ENCODE measurements around the gene TRIM45.
A peak's percentile ranks its signal among the peaks of the same experiment; 100 is the strongest.

The TRIM45 gene

DNA sequence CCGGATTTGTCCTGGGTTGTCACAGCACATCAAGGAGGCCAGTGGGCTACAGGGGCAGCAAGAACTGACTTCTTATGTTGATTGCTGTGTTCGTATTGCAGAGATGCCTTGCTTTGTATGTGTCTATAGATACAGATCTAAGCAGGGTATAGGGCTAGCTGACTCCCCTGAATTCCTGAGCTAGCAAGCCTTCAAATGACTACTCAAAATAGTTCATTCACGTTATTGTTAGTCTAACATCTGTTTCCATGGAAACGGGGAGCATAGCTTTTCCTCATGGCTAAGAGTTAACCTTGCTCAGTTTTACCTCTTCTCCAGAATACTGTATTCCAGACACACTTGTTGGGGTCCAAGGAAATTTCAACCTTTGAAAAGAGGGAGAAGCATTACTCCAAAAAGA is 24.1 kb downstream of the TRIM45 start:
- peak; percentile 0 for DNase-seq

DNA sequence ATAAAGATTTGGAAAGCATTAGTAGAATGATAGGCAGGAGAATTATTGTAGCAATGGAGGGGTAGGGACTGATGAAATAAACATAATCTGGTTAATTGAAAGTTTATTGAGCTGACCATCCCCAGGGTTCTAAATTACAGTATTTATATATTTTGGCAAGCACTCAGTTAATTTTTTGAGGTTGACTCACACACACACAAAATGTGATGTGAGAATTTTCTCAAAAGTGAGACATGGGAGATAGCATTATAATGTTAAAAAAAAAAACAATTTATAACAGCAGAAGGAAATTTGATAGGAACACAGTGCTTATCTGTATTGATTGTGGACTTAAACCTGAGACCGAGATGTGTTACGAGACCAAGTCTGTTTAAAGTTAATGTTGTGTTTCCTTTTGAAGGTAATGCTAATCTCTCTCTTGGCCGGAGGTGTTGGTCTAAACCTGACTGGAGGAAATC is 24.6 kb downstream of the TRIM45 start:
- peak; percentile 0 for DNase-seq

- peak; percentile 18 for DNase-seq
Observed at GRCh38 chr1:117094841-117095604, 26.5 kb downstream of the TRIM45 start.

GRCh38 chr1:117093870-117094621 is 27.5 kb downstream of the TRIM45 start:
- DNase-seq, result peak; percentile 64

- DNase-seq, result peak; percentile 79
Observed at GRCh38 chr1:117093091-117093534, 28.4 kb downstream of the TRIM45 start.

DNA sequence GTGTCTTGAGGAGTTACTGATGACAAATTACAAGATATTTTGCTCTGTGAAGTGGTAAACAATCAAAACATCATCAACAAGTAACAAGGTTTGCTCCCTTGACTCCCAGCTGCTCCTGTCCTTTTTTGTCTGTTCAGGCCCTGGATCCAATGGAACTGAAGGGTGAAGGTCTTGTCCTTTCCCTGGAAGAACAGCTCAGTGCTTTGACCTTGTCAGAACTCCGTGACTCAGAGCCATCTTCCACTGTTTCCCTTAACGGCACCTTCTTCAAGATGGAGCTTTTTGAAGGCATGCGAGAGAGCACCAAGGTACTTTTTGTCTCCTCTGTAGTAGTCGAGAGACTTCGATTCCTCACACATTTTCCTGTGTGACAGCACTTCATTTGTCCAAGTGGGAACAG is 29.0 kb downstream of the TRIM45 start:
- DNase-seq, result no peak

GRCh38 chr1:117089996-117090395 is 31.6 kb downstream of the TRIM45 start:
- DNase-seq, result no peak

- DNase-seq, result no peak
Observed at GRCh38 chr1:117087686-117088085, 33.9 kb downstream of the TRIM45 start.

GRCh38 chr1:117084231-117084630 is 37.3 kb downstream of the TRIM45 start:
- DNase-seq, result no peak

DNA sequence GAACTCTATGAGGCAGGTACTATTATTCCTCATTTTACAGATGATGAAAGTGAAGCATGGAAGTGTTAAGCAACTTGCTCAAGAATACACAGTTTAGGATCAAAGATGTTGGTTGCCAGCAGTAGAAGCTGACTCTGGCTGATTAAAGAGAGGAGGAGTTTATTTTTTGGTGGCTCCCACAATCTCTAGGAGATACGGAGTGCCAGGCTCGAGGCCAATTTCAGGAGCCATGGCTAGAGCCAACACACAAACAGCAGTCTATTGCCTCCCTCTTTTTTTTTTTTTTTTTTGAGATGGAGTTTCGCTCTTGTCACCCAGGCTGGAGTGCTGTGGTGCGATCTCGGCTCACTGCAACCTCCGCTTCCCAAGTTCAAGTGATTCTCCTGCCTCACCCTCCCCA is 41.8 kb downstream of the TRIM45 start:
- no peak for DNase-seq

GRCh38 chr1:117077267-117077666 is 44.3 kb downstream of the TRIM45 start:
- peak; percentile 84 for DNase-seq

GRCh38 chr1:117076648-117077047 is 44.9 kb downstream of the TRIM45 start:
- no peak for DNase-seq

- no peak for DNase-seq
Observed at GRCh38 chr1:117070124-117070523, 51.4 kb downstream of the TRIM45 start.

DNA sequence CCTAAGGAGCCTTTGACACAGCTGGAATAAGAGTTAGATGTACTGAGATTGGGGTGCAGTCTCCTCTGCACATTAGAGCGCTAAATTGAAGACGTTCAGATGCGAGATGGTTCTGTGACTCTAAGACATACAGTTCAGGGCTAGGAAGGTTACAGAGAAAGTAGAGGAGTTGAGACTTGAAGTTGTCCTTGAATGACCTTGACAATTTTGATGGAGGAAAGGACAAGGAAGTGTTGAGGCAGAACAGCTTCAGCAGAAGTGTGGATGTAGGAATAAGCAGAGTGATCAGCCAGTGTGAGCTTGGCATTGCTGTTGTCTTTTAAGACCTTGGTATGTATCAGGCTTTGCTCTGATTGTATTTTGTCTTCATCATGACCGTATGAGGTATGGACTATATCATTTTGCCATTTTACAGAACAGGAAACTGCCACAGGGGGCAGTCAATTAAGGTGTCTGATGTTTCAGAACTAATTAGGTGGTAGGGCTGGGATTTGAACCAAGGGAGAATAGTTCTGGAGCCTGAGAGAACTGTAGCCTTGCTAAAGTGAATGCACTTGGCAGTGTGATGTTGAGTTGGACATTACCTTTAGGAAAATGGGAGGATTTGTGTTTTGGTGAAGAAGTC is 52.2 kb downstream of the TRIM45 start:
- no peak for DNase-seq

- no peak for DNase-seq
Observed at GRCh38 chr1:117068580-117068979, 53.0 kb downstream of the TRIM45 start.

DNA sequence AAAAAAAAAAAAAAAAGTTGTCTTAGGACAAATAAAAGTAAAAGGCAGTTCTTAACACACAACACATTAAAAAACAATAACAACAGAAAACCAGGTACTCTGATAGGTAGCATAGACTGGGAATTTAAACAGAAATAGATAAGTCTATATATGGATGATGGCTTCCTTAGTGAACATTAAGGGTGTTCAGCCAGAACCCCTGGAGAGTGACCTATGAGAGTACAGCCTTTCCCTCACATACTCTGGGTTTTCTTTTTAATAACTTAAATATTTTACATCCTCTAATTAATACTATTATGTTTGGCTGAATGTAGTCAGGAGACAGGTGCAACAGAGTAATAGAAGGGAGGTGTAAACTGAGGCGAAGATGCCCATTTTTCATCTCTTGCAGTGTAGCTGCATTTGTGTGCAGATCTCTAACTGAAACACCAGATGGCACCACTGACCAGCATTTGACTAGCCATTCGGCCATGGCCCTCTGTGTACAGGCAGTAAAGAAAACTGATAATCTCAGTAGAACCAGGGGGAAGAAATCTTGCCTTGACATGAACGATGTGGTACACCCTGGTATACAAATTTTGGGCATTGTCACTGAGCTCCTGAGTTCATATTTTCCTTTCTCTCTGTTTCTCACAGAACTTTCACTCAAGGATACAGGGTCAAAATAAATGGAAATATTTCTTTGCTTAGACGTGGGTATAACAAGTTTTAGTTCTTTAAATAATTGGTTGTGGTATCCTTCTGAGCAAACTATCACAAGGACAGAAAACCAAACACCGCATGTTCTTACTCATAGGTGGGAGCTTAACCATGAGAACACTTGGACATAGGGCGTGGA is 53.8 kb downstream of the TRIM45 start:
- peak; percentile 30 for DNase-seq

GRCh38 chr1:117066367-117066766 is 55.2 kb downstream of the TRIM45 start:
- no peak for DNase-seq

GRCh38 chr1:117061986-117062415 is 59.5 kb downstream of the TRIM45 start:
- DNase-seq, result peak; percentile 54
